HT-29 (cell line): Measurements from ENCODE around the gene RGMA. TPM values are rescaled to one million over a fixed set of nuclear protein-coding genes. Genes with fewer than 3 reads are reported as not detected.
"Not testable (repeated sequence)": the region's sequence is repeated elsewhere in the genome, so short reads cannot be mapped to it uniquely, and the experiment has no call there.

Source experiments
- DNase-seq: peaks from one replicate; pipeline ENCODE4 v3.0.0-alpha.2; 2015; ENCODE audit warnings: low spot score
- total RNA-seq: library from RNA; depleted of rRNA; stranded (reverse); fragments of >200 nt; shearing (Covaris generic); gene quantifications from 2 replicates; pipeline ENCODE4 v1.2.3, GENCODE V29; 2014

Gene RGMA
- total RNA-seq, 1 experiment from 2014 or later, result not detected

- DNase-seq, result no peak
Measured at GRCh38 chr15:93048759-93049161, 40.3 kb downstream of the RGMA start.

GRCh38 chr15:93048426-93048721, 40.6 kb downstream of the RGMA start:
- DNase-seq, result no peak

GRCh38 chr15:93047621-93048425, 41.2 kb downstream of the RGMA start:
- no peak for DNase-seq

GRCh38 chr15:93046721-93047120, 42.3 kb downstream of the RGMA start:
- no peak for DNase-seq

GRCh38 chr15:93046120-93046519, 42.9 kb downstream of the RGMA start:
- DNase-seq, result no peak

- DNase-seq, result no peak
Measured at GRCh38 chr15:93045191-93045785, 43.7 kb downstream of the RGMA start.

- no peak for DNase-seq
Measured at GRCh38 chr15:93044301-93045190, 44.5 kb downstream of the RGMA start.

- no peak for DNase-seq
Measured at GRCh38 chr15:93043621-93044300, 45.2 kb downstream of the RGMA start.

GRCh38 chr15:93042691-93043378, 46.2 kb downstream of the RGMA start:
- no peak for DNase-seq

- no peak for DNase-seq
Measured at GRCh38 chr15:93042211-93042610, 46.8 kb downstream of the RGMA start.

- no peak for DNase-seq
Measured at GRCh38 chr15:93041159-93041547, 47.9 kb downstream of the RGMA start.

GRCh38 chr15:93040288-93041158, 48.5 kb downstream of the RGMA start:
- no peak for DNase-seq

- DNase-seq, result not testable (repeated sequence)
Measured at GRCh38 chr15:93039562-93040287, 49.3 kb downstream of the RGMA start.

GRCh38 chr15:93037820-93038705, 50.9 kb downstream of the RGMA start:
- no peak for DNase-seq

GRCh38 chr15:93036951-93037819, 51.8 kb downstream of the RGMA start:
- peak; percentile 14 for DNase-seq

- DNase-seq, result peak; percentile 52
Measured at GRCh38 chr15:93035953-93036810, 52.8 kb downstream of the RGMA start.
